GM12878 (cell line): Measurements from ENCODE around the gene DENND1A. TPM values are rescaled to one million over a fixed set of nuclear protein-coding genes. Genes with fewer than 3 reads are reported as not detected.

Experiments used
- ATAC-seq: fragments of 200-7000 bp; cut with Tn5 transposase; 3 replicates; pipeline ENCODE4 v1.9.1; 2020; ENCODE audit warnings: mild to moderate bottlenecking, moderate library complexity
- BruUV-seq: library from RNA; stranded (reverse); fragments of 400-500 nt; replicated peaks from 2 replicates; lab custom pipeline; 2021; lab: Mats Ljungman, UMichigan
- CTCF ChIA-PET: fragments of 300-600 bp; sonication (Branson Sonifier 250); formaldehyde crosslinking; extraction: SDS; loops from one replicate; lab custom pipeline; 2021; ENCODE audit warnings: inconsistent platforms; lab: Yijun Ruan, JAX
- POLR2A ChIA-PET: fragments of 350-600 bp; formaldehyde crosslinking; extraction: SDS; loops from one replicate; lab custom pipeline; 2021; ENCODE audit warnings: inconsistent platforms; lab: Charles Lee
- RAD21 ChIA-PET: fragments of 300-600 bp; sonication (Branson Sonifier 250); formaldehyde crosslinking; loops from one replicate; lab custom pipeline; 2023; ENCODE audit warnings: antibody characterized with exemption; ENCODE audit not compliant: unreplicated experiment; lab: Charles Lee
- SMC1A ChIA-PET: fragments of 300-600 bp; sonication (Branson Sonifier 250); formaldehyde crosslinking; loops from one replicate; lab custom pipeline; 2023; ENCODE audit not compliant: unreplicated experiment, uncharacterized antibody; lab: Charles Lee
- DNase-seq: peaks from one replicate; pipeline ENCODE4 v3.0.0-alpha.2; 2011; ENCODE audit warnings: low read depth, low spot score
- FAIRE-seq: peaks from 3 replicates; lab custom pipeline; 2011; peaks lifted over from hg19 to GRCh38; lab: Jason Lieb, UNC
- H2AFZ ChIP-seq: 2 replicates; pipeline ENCODE4 v1.6.0; 2011; ENCODE audit warnings: low read depth, low read length, control low read depth; ENCODE audit not compliant: control insufficient read depth
- H3K27ac ChIP-seq: 2 replicates; pipeline ENCODE4 v1.5.1; 2011; ENCODE audit warnings: control low read depth; ENCODE audit not compliant: control insufficient read depth, insufficient read depth
- H3K27me3 ChIP-seq, 2 experiments: replicated peaks in 1 of 2; 2 replicates each; pipeline versions ENCODE4 v1.6.0 to v1.6.1; 2011; ENCODE audit warnings: low read length in 1 of 2; ENCODE audit not compliant: control insufficient read depth in 2 of 2, insufficient read depth in 2 of 2
- H3K36me3 ChIP-seq, 2 experiments: 2 replicates each; pipeline ENCODE4 v1.5.1; 2011; ENCODE audit warnings: low read length in 1 of 2; ENCODE audit not compliant: control insufficient read depth in 2 of 2, insufficient read depth in 2 of 2
- H3K4me1 ChIP-seq: 2 replicates; pipeline ENCODE4 v1.6.1; 2011; ENCODE audit warnings: mild to moderate bottlenecking, low read length, moderate library complexity, mixed read lengths; ENCODE audit not compliant: control insufficient read depth, insufficient read depth
- H3K4me2 ChIP-seq: 2 replicates; pipeline ENCODE4 v1.6.0; 2011; ENCODE audit warnings: control low read depth; ENCODE audit not compliant: control insufficient read depth, insufficient read depth
- H3K4me3 ChIP-seq: fragments of 200-600 bp; sonication (generic); 2 replicates; pipeline ENCODE4 v1.5.1; 2016
- H3K79me2 ChIP-seq: 2 replicates; pipeline ENCODE4 v1.6.0; 2011; ENCODE audit warnings: low read length; ENCODE audit not compliant: control insufficient read depth, insufficient read depth
- H3K9ac ChIP-seq: 2 replicates; pipeline ENCODE4 v1.8.0; 2011; ENCODE audit warnings: low read length, control low read depth, mixed read lengths; ENCODE audit not compliant: control insufficient read depth, insufficient read depth
- H3K9me3 ChIP-seq: replicated peaks from 3 replicates; pipeline ENCODE4 v1.5.1; 2011; ENCODE audit warnings: mild to moderate bottlenecking, low read length; ENCODE audit not compliant: control insufficient read depth, insufficient read depth
- H4K20me1 ChIP-seq: 2 replicates; pipeline ENCODE4 v1.6.0; 2011; ENCODE audit not compliant: control insufficient read depth, insufficient read depth
- CREM ChIP-seq: IDR thresholded peaks from 2 replicates; pipeline ENCODE4 v1.6.1; 2014; ENCODE audit warnings: antibody characterized with exemption, low read depth
- FOS ChIP-seq: IDR thresholded peaks from 3 replicates; pipeline ENCODE4 v1.6.1; 2011; ENCODE audit warnings: borderline replicate concordance; ENCODE audit not compliant: insufficient read length; ENCODE audit errors: extremely low read depth
- KAT2A ChIP-seq: conservative IDR thresholded peaks from 2 replicates; pipeline ENCODE4 v1.6.1; 2011; ENCODE audit warnings: low read depth, low read length; ENCODE audit not compliant: control insufficient read depth
- NR2F1 ChIP-seq: fragments of 450-650 bp; conservative IDR thresholded peaks from 2 replicates; pipeline ENCODE4 v1.6.1; 2017; ENCODE audit warnings: mild to moderate bottlenecking
- PAX8 ChIP-seq: fragments of 450-650 bp; IDR thresholded peaks from 2 replicates; pipeline ENCODE4 v1.6.1; 2017; ENCODE audit warnings: mild to moderate bottlenecking, moderate library complexity
- POLR2AphosphoS5 ChIP-seq: IDR thresholded peaks from 2 replicates; pipeline ENCODE4 v1.6.1; 2011; ENCODE audit warnings: mild to moderate bottlenecking, low read length, inconsistent platforms
- TARDBP ChIP-seq: IDR thresholded peaks from 2 replicates; pipeline ENCODE4 v1.6.1; 2016; ENCODE audit warnings: borderline replicate concordance
- TCF7 ChIP-seq: IDR thresholded peaks from 2 replicates; pipeline ENCODE4 v1.6.1; 2014; ENCODE audit warnings: antibody characterized with exemption, borderline replicate concordance
- WRNIP1 ChIP-seq: IDR thresholded peaks from 2 replicates; pipeline ENCODE4 v1.6.1; 2011; ENCODE audit warnings: low read depth, low read length, improper control_type of control experiment, borderline replicate concordance
- YY1 ChIP-seq: IDR thresholded peaks from 2 replicates; pipeline ENCODE4 v1.6.1; 2011; ENCODE audit warnings: low read depth, mild to moderate bottlenecking, low read length
- ZNF217 ChIP-seq: fragments of 450-650 bp; IDR thresholded peaks from 2 replicates; pipeline ENCODE4 v1.6.1; 2017; ENCODE audit warnings: antibody characterized with exemption, mild to moderate bottlenecking
- ZNF24 ChIP-seq: fragments of 450-650 bp; IDR thresholded peaks from 2 replicates; pipeline ENCODE4 v1.6.1; 2017; ENCODE audit warnings: antibody characterized with exemption, mild to moderate bottlenecking
- WGBS: methylation state at CpG from one replicate; pipeline ENCODE4 v1.1.6; 2016; ENCODE audit warnings: low lambda C conversion rate; ENCODE audit not compliant: insufficient replicate concordance, insufficient coverage; ENCODE audit errors: missing lambda C conversion rate; 5-methylcytosine and 5-hydroxymethylcytosine counted together
- in situ Hi-C: fragments of 300-500 bp; cut with MboI; formaldehyde crosslinking; loops from 9 replicates; pipeline ENCODE4 v1.14.3; 2018; ENCODE audit warnings: mixed read lengths
- intact Hi-C: fragments of 100-400 bp; cut with micrococcal nuclease; formaldehyde crosslinking; loops from one replicate; pipeline ENCODE4 v1.14.2; 2022; ENCODE audit not compliant: unreplicated experiment
- polyA plus RNA-seq, 11 experiments: library from polyadenylated mRNA; depleted of rRNA in 4 of 11; unstranded in 6 of 11; stranded (reverse) in 5 of 11; fragments of >200 nt; fragmentation: Nextera tagmentation in 4 of 11; fragmentation: Illumina TruSeq in 1 of 11; extraction: Ambion mirVana in 4 of 11; extraction: Trizol in 1 of 11; gene quantifications; 1 replicate in 1 of 11; 2 replicates in 10 of 11; pipeline versions ENCODE4 v1.2.1 to v1.2.3, GENCODE V29; 2011 to 2016; ENCODE audit warnings: inconsistent platforms in 2 of 11, missing spikeins in 2 of 11, low read depth in 1 of 11
- total RNA-seq, 4 experiments: library from RNA; depleted of rRNA in 3 of 4; stranded (reverse); fragments of >200 nt in 3 of 4; fragmentation: Illumina TruSeq in 1 of 4; extraction: Trizol in 1 of 4; gene quantifications; 2 replicates each; pipeline versions ENCODE4 v1.2.1 to v1.2.3, GENCODE V29; 2013 to 2021
- TF ChIP-seq, protein P1 (sequence below): fragments of 450-650 bp; IDR thresholded peaks from 2 replicates; pipeline ENCODE4 v1.6.1; 2018; ENCODE audit warnings: mild to moderate bottlenecking, low read depth, moderate library complexity; ENCODE audit not compliant: partially characterized antibody
- TF ChIP-seq, protein P2 (sequence below): IDR thresholded peaks from 2 replicates; pipeline ENCODE4 v1.6.1; 2012; ENCODE audit warnings: low read length, inconsistent platforms
- TF ChIP-seq, protein P3 (sequence below): fragments of 450-650 bp; formaldehyde crosslinking; IDR thresholded peaks from 2 replicates; pipeline ENCODE4 v1.5.0; 2022; ENCODE audit warnings: mild to moderate bottlenecking, missing genetic modification characterization
- TF ChIP-seq, protein P4 (sequence below): fragments of 150-350 bp; IDR thresholded peaks from 2 replicates; pipeline ENCODE4 v1.6.1; 2014; ENCODE audit warnings: mild to moderate bottlenecking, low read depth, low read length

Gene DENND1A
- total and polyA plus RNA-seq, 10 of the 15 experiments (the other 5 are each of a cell fraction or from before 2014, with no cell fraction given) = 14.1 to 48.6 (median 35.2) TPM

- WGBS = 95% methylated on average over 10 of the region's 10 CpGs
- CTCF ChIA-PET = no interaction called here
- intact Hi-C loops = no loop called here
Observed at GRCh38 chr9:123551734-123552133, 378.2 kb downstream of the DENND1A start.

More at GRCh38 chr9:123551734-123552133, 378.2 kb downstream of the DENND1A start:
- Histone ChIP-seq H3K9ac (no peak overlapping the region), H3K4me3 (no peak overlapping the region), H3K79me2 (no peaks in the 10 kb centered on the region), H3K36me3 (peaks cover 2 to 5% of the 10 kb centered on the region in 2 experiments), H3K27me3 (no peaks in the 10 kb centered on the region), H3K9me3 (no peaks in the 10 kb centered on the region), H2AFZ (no peak overlapping the region), H3K4me2 (no peak overlapping the region), H4K20me1 (no peaks in the 10 kb centered on the region), H3K27ac (no peak overlapping the region), H3K4me1 (no peaks in the 10 kb centered on the region)
- DNase-seq (no peak), ATAC-seq (no peak), FAIRE-seq (no peak)
- RAD21 ChIA-PET = interaction anchor here (0.7 to 0.9 kb wide), 2 partner anchors 10 to 14 kb away, joined by 3 read pairs; no protein-coding TSS in a partner anchor
- TF ChIP-seq ZNF217 (no peak), ZNF24 (no peak), NR2F1 (no peak), CREM (no peak), YY1 (no peak), PAX8 (no peak), KAT2A (no peak), TARDBP (no peak), WRNIP1 (no peak), POLR2AphosphoS5 (no peak), FOS (no peak), TCF7 (no peak)
- TF ChIP-seq, protein P1, sequence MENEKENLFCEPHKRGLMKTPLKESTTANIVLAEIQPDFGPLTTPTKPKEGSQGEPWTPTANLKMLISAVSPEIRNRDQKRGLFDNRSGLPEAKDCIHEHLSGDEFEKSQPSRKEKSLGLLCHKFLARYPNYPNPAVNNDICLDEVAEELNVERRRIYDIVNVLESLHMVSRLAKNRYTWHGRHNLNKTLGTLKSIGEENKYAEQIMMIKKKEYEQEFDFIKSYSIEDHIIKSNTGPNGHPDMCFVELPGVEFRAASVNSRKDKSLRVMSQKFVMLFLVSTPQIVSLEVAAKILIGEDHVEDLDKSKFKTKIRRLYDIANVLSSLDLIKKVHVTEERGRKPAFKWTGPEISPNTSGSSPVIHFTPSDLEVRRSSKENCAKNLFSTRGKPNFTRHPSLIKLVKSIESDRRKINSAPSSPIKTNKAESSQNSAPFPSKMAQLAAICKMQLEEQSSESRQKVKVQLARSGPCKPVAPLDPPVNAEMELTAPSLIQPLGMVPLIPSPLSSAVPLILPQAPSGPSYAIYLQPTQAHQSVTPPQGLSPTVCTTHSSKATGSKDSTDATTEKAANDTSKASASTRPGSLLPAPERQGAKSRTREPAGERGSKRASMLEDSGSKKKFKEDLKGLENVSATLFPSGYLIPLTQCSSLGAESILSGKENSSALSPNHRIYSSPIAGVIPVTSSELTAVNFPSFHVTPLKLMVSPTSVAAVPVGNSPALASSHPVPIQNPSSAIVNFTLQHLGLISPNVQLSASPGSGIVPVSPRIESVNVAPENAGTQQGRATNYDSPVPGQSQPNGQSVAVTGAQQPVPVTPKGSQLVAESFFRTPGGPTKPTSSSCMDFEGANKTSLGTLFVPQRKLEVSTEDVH = no peak
- TF ChIP-seq, protein P2, sequence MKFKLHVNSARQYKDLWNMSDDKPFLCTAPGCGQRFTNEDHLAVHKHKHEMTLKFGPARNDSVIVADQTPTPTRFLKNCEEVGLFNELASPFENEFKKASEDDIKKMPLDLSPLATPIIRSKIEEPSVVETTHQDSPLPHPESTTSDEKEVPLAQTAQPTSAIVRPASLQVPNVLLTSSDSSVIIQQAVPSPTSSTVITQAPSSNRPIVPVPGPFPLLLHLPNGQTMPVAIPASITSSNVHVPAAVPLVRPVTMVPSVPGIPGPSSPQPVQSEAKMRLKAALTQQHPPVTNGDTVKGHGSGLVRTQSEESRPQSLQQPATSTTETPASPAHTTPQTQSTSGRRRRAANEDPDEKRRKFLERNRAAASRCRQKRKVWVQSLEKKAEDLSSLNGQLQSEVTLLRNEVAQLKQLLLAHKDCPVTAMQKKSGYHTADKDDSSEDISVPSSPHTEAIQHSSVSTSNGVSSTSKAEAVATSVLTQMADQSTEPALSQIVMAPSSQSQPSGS = no peak
- TF ChIP-seq, protein P3, sequence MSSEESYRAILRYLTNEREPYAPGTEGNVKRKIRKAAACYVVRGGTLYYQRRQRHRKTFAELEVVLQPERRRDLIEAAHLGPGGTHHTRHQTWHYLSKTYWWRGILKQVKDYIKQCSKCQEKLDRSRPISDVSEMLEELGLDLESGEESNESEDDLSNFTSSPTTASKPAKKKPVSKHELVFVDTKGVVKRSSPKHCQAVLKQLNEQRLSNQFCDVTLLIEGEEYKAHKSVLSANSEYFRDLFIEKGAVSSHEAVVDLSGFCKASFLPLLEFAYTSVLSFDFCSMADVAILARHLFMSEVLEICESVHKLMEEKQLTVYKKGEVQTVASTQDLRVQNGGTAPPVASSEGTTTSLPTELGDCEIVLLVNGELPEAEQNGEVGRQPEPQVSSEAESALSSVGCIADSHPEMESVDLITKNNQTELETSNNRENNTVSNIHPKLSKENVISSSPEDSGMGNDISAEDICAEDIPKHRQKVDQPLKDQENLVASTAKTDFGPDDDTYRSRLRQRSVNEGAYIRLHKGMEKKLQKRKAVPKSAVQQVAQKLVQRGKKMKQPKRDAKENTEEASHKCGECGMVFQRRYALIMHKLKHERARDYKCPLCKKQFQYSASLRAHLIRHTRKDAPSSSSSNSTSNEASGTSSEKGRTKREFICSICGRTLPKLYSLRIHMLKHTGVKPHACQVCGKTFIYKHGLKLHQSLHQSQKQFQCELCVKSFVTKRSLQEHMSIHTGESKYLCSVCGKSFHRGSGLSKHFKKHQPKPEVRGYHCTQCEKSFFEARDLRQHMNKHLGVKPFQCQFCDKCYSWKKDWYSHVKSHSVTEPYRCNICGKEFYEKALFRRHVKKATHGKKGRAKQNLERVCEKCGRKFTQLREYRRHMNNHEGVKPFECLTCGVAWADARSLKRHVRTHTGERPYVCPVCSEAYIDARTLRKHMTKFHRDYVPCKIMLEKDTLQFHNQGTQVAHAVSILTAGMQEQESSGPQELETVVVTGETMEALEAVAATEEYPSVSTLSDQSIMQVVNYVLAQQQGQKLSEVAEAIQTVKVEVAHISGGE (CRISPR knock-in tag) = no peak
- TF ChIP-seq, protein P4, sequence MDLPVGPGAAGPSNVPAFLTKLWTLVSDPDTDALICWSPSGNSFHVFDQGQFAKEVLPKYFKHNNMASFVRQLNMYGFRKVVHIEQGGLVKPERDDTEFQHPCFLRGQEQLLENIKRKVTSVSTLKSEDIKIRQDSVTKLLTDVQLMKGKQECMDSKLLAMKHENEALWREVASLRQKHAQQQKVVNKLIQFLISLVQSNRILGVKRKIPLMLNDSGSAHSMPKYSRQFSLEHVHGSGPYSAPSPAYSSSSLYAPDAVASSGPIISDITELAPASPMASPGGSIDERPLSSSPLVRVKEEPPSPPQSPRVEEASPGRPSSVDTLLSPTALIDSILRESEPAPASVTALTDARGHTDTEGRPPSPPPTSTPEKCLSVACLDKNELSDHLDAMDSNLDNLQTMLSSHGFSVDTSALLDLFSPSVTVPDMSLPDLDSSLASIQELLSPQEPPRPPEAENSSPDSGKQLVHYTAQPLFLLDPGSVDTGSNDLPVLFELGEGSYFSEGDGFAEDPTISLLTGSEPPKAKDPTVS = no peak
- SMC1A ChIA-PET = interaction anchor here (0.6 kb wide), 1 partner anchor 8 kb away, joined by 3 read pairs; no protein-coding TSS in a partner anchor
- in situ Hi-C loops = no loop called here
- BruUV-seq = no TSS peak
- POLR2A ChIA-PET = no interaction called here
